ENCODE measurements around the gene ATG9B. TPM values are rescaled to one million over a fixed set of nuclear protein-coding genes. Genes with fewer than 3 reads are reported as not detected.

The ATG9B gene
- total and polyA plus RNA-seq, 5 donors = 0.18 to 0.43 (median 0.23) TPM; not detected in 2

- no peak overlapping the region for H3K27ac ChIP-seq (ENCODE audit: low read length)
- WGBS = 54% methylated on average over 10 of the region's 10 CpGs
- intact Hi-C loops (cut with DNase I) = loop anchor here in 2 of 4 donors (10.0 kb wide), 2 partner anchors 62 to 92 kb away; partner anchors contain the start of genes AGAP3 (in 1 of the 2), FASTK (in 1 of the 2) and TMUB1 (in 1 of the 2)
- peaks cover 7% of the 10 kb centered on the region for H3K4me1 ChIP-seq (ENCODE audit: control insufficient read depth, insufficient read depth, low read length)
- no peaks in the 10 kb centered on the region for H3K27me3 ChIP-seq (ENCODE audit: control insufficient read depth, insufficient read depth)
- no peak overlapping the region for H3K4me3 ChIP-seq (ENCODE audit: low read length)
- ATAC-seq (no peak), DNase-seq (no peak)
- no peaks in the 10 kb centered on the region for H3K9me3 ChIP-seq (ENCODE audit: control insufficient read depth, low read length)
Observed at GRCh38 chr7:151023232-151023631, 1.1 kb downstream of the ATG9B start.

GRCh38 chr7:151020231-151020630, 4.1 kb downstream of the ATG9B start:
- Histone ChIP-seq H3K27me3 (ENCODE audit: control insufficient read depth, insufficient read depth) (no peaks in the 10 kb centered on the region), H3K4me3 (ENCODE audit: low read length) (no peak overlapping the region), H3K9me3 (ENCODE audit: control insufficient read depth, low read length) (no peaks in the 10 kb centered on the region), H3K27ac (ENCODE audit: low read length) (no peak overlapping the region), H3K4me1 (ENCODE audit: control insufficient read depth, insufficient read depth, low read length) (peaks cover 8% of the 10 kb centered on the region)
- intact Hi-C loops (cut with DNase I) = loop anchor here in 2 of 4 donors (10.0 kb wide), 2 partner anchors 65 to 95 kb away; partner anchors contain the start of genes AGAP3 (in 1 of the 2), FASTK (in 1 of the 2) and TMUB1 (in 1 of the 2)
- WGBS = 46% methylated on average over 7 of the region's 7 CpGs
- DNase-seq = peak in 1 of 3 donors; percentile 47
- no peak for ATAC-seq

- Histone ChIP-seq H3K27me3 (ENCODE audit: control insufficient read depth, insufficient read depth) (no peaks in the 10 kb centered on the region), H3K4me1 (ENCODE audit: control insufficient read depth, insufficient read depth, low read length) (peaks cover 8% of the 10 kb centered on the region), H3K9me3 (ENCODE audit: control insufficient read depth, low read length) (no peaks in the 10 kb centered on the region), H3K27ac (ENCODE audit: low read length) (no peak overlapping the region), H3K4me3 (ENCODE audit: low read length) (peak overlapping the region; percentile 1)
- 24% methylated on average over 20 of the region's 20 CpGs for WGBS
- no peak for ATAC-seq
- intact Hi-C loops (cut with DNase I) = loop anchor here in 1 of 4 donors (10.0 kb wide), 1 partner anchor 96 kb away; no protein-coding TSS in a partner anchor
- DNase-seq = no peak
Observed at GRCh38 chr7:151019130-151019447, 5.2 kb downstream of the ATG9B start.

GRCh38 chr7:151018421-151019129, 5.7 kb downstream of the ATG9B start:
- Histone ChIP-seq H3K27ac (ENCODE audit: low read length) (no peak overlapping the region), H3K9me3 (ENCODE audit: control insufficient read depth, low read length) (no peaks in the 10 kb centered on the region), H3K27me3 (ENCODE audit: control insufficient read depth, insufficient read depth) (no peaks in the 10 kb centered on the region), H3K4me3 (ENCODE audit: low read length) (peak overlapping the region; percentile 1), H3K4me1 (ENCODE audit: control insufficient read depth, insufficient read depth, low read length) (peaks cover 8% of the 10 kb centered on the region)
- ATAC-seq = peak in 1 of 2 donors; percentile 0
- intact Hi-C loops (cut with DNase I) = loop anchor here in 1 of 4 donors (10.0 kb wide), 1 partner anchor 96 kb away; no protein-coding TSS in a partner anchor
- peak in 2 of 3 donors; percentile 68 to 75 for DNase-seq
- WGBS = under 1% methylated on average over 82 of the region's 82 CpGs

- 3% methylated on average over 34 of the region's 34 CpGs for WGBS
- no peak overlapping the region for H3K4me3 ChIP-seq (ENCODE audit: low read length)
- no peaks in the 10 kb centered on the region for H3K27me3 ChIP-seq (ENCODE audit: control insufficient read depth, insufficient read depth)
- intact Hi-C loops (cut with DNase I) = loop anchor here in 1 of 4 donors (10.0 kb wide), 1 partner anchor 97 kb away; no protein-coding TSS in a partner anchor
- ATAC-seq = peak; percentile 52 to 58
- peaks cover 8% of the 10 kb centered on the region for H3K4me1 ChIP-seq (ENCODE audit: control insufficient read depth, insufficient read depth, low read length)
- DNase-seq = peak; percentile 69 to 91 (median 91)
- H3K9me3 ChIP-seq (ENCODE audit: control insufficient read depth, low read length) = no peaks in the 10 kb centered on the region
- no peak overlapping the region for H3K27ac ChIP-seq (ENCODE audit: low read length)
Observed at GRCh38 chr7:151017953-151018420, 6.3 kb downstream of the ATG9B start.

- H3K9me3 ChIP-seq (ENCODE audit: control insufficient read depth, low read length) = no peaks in the 10 kb centered on the region
- peaks cover 8% of the 10 kb centered on the region for H3K4me1 ChIP-seq (ENCODE audit: control insufficient read depth, insufficient read depth, low read length)
- intact Hi-C loops (cut with DNase I) = loop anchor here in 1 of 4 donors (10.0 kb wide), 1 partner anchor 97 kb away; no protein-coding TSS in a partner anchor
- H3K4me3 ChIP-seq (ENCODE audit: low read length) = no peak overlapping the region
- ATAC-seq = peak in 1 of 2 donors; percentile 9
- H3K27ac ChIP-seq (ENCODE audit: low read length) = no peak overlapping the region
- H3K27me3 ChIP-seq (ENCODE audit: control insufficient read depth, insufficient read depth) = no peaks in the 10 kb centered on the region
- WGBS = 45% methylated on average over 13 of the region's 13 CpGs
- DNase-seq = peak in 1 of 3 donors; percentile 45
Observed at GRCh38 chr7:151017370-151017952, 6.8 kb downstream of the ATG9B start.

- intact Hi-C loops (cut with DNase I) = loop anchor here in 1 of 4 donors (10.0 kb wide), 1 partner anchor 98 kb away; no protein-coding TSS in a partner anchor
- WGBS = 80% methylated on average over 15 of the region's 15 CpGs
- H3K9me3 ChIP-seq (ENCODE audit: control insufficient read depth, low read length) = no peaks in the 10 kb centered on the region
- no peaks in the 10 kb centered on the region for H3K27me3 ChIP-seq (ENCODE audit: control insufficient read depth, insufficient read depth)
- H3K27ac ChIP-seq (ENCODE audit: low read length) = no peak overlapping the region
- H3K4me3 ChIP-seq (ENCODE audit: low read length) = no peak overlapping the region
- ATAC-seq = peak in 1 of 2 donors; percentile 3
- DNase-seq = peak in 1 of 3 donors; percentile 37
- peaks cover 8% of the 10 kb centered on the region for H3K4me1 ChIP-seq (ENCODE audit: control insufficient read depth, insufficient read depth, low read length)
Observed at GRCh38 chr7:151016942-151017341, 7.4 kb downstream of the ATG9B start.

GRCh38 chr7:151016505-151016904, 7.8 kb downstream of the ATG9B start:
- Histone ChIP-seq H3K4me1 (ENCODE audit: control insufficient read depth, insufficient read depth, low read length) (peaks cover 8% of the 10 kb centered on the region), H3K4me3 (ENCODE audit: low read length) (no peak overlapping the region), H3K9me3 (ENCODE audit: control insufficient read depth, low read length) (no peaks in the 10 kb centered on the region), H3K27ac (ENCODE audit: low read length) (no peak overlapping the region), H3K27me3 (ENCODE audit: control insufficient read depth, insufficient read depth) (no peaks in the 10 kb centered on the region)
- intact Hi-C loops (cut with DNase I) = loop anchor here in 1 of 4 donors (10.0 kb wide), 1 partner anchor 98 kb away; no protein-coding TSS in a partner anchor
- peak in 1 of 2 donors; percentile 0 for ATAC-seq
- peak in 1 of 3 donors; percentile 53 for DNase-seq
- 83% methylated on average over 8 of the region's 8 CpGs for WGBS

- 74% methylated on average over 5 of the region's 5 CpGs for WGBS
- H3K27ac ChIP-seq (ENCODE audit: low read length) = no peak overlapping the region
- H3K9me3 ChIP-seq (ENCODE audit: control insufficient read depth, low read length) = no peaks in the 10 kb centered on the region
- H3K4me1 ChIP-seq (ENCODE audit: control insufficient read depth, insufficient read depth, low read length) = peaks cover 8% of the 10 kb centered on the region
- intact Hi-C loops (cut with DNase I) = loop anchor here in 1 of 4 donors (10.0 kb wide), 1 partner anchor 99 kb away; no protein-coding TSS in a partner anchor
- ATAC-seq (peak in 1 of 2 donors; percentile 11), DNase-seq (peak in 1 of 3 donors; percentile 48)
- H3K27me3 ChIP-seq (ENCODE audit: control insufficient read depth, insufficient read depth) = no peaks in the 10 kb centered on the region
- H3K4me3 ChIP-seq (ENCODE audit: low read length) = no peak overlapping the region
Observed at GRCh38 chr7:151015967-151016366, 8.3 kb downstream of the ATG9B start.

- Histone ChIP-seq H3K27ac (ENCODE audit: low read length) (no peak overlapping the region), H3K4me1 (ENCODE audit: control insufficient read depth, insufficient read depth, low read length) (peaks cover 8% of the 10 kb centered on the region), H3K27me3 (ENCODE audit: control insufficient read depth, insufficient read depth) (no peaks in the 10 kb centered on the region), H3K4me3 (ENCODE audit: low read length) (no peak overlapping the region), H3K9me3 (ENCODE audit: control insufficient read depth, low read length) (no peaks in the 10 kb centered on the region)
- no peak for ATAC-seq
- WGBS = 77% methylated on average over 8 of the region's 8 CpGs
- intact Hi-C loops (cut with DNase I) = loop anchor here in 1 of 4 donors (10.0 kb wide), 1 partner anchor 100 kb away; no protein-coding TSS in a partner anchor
- peak in 1 of 3 donors; percentile 37 for DNase-seq
Observed at GRCh38 chr7:151014950-151015349, 9.3 kb downstream of the ATG9B start.

All from right cardiac atrium (tissue), 5 donors.